ENCODE results near the gene ITPR1.

DNA sequence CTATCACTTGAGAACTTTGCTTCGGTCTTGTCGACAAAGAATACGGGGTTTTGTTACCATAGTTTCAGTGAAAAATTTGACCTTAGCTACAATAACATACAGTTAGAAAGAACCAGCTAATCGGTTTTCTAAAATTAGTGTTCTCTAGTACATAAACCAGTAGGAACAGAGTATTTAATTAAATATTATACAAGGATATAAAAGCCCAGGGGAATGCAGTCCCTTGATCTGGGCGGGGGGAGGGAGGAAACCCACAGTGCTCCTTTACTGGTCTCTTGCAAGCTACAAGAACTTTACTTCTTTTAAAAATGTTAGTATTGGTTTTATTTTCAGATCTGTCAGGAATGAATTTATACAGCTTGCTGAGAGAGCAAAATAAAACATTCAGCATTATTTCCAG lies 41.8 kb downstream of the ITPR1 start:
- TF ChIP-seq, protein P1, sequence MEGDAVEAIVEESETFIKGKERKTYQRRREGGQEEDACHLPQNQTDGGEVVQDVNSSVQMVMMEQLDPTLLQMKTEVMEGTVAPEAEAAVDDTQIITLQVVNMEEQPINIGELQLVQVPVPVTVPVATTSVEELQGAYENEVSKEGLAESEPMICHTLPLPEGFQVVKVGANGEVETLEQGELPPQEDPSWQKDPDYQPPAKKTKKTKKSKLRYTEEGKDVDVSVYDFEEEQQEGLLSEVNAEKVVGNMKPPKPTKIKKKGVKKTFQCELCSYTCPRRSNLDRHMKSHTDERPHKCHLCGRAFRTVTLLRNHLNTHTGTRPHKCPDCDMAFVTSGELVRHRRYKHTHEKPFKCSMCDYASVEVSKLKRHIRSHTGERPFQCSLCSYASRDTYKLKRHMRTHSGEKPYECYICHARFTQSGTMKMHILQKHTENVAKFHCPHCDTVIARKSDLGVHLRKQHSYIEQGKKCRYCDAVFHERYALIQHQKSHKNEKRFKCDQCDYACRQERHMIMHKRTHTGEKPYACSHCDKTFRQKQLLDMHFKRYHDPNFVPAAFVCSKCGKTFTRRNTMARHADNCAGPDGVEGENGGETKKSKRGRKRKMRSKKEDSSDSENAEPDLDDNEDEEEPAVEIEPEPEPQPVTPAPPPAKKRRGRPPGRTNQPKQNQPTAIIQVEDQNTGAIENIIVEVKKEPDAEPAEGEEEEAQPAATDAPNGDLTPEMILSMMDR (IDR thresholded peaks at IDR 0.05): no peak
- no peak for TF ChIP-seq POLR2A (IDR thresholded peaks at IDR 0.05)
